CD14-positive monocyte (primary cell): ENCODE data around the gene GID8. TPM values are rescaled to one million over a fixed set of nuclear protein-coding genes. Genes with fewer than 3 reads are reported as not detected.
A peak's percentile ranks its signal among the peaks of the same experiment; 100 is the strongest.

Experiments
- DNase-seq, 3 donors: peaks; one replicate each; pipeline ENCODE4 v3.0.0-alpha.2; 2011 to 2022
- H2AFZ ChIP-seq: 2 replicates; pipeline ENCODE4 v1.6.0; 2012; ENCODE audit warnings: mild to moderate bottlenecking, low read depth, low read length, inconsistent platforms; ENCODE audit not compliant: insufficient read depth, poor library complexity, severe bottlenecking
- H3K27ac ChIP-seq, 2 donors: 1 replicate in 1 of 2; 2 replicates in 1 of 2; pipeline ENCODE4 v1.5.1; 2012 to 2013; ENCODE audit warnings: low read length in 2 of 2, control low read depth in 1 of 2, inconsistent platforms in 1 of 2, low read depth in 1 of 2, mild to moderate bottlenecking in 1 of 2
- H3K27me3 ChIP-seq, 2 donors: one replicate each; pipeline versions ENCODE4 v1.6.0 to v1.6.1; 2011 to 2013; ENCODE audit warnings: low read length in 2 of 2; ENCODE audit not compliant: control insufficient read depth in 2 of 2, insufficient read depth in 2 of 2
- H3K36me3 ChIP-seq, 2 donors: replicated peaks in 1 of 2; 1 replicate in 1 of 2; 2 replicates in 1 of 2; pipeline versions ENCODE4 v1.5.1 to v1.6.1; 2012 to 2013; ENCODE audit warnings: low read length in 2 of 2, control low read depth in 1 of 2, inconsistent platforms in 1 of 2, mild to moderate bottlenecking in 1 of 2; ENCODE audit not compliant: insufficient read depth in 2 of 2, control insufficient read depth in 1 of 2
- H3K4me1 ChIP-seq, 2 donors: 1 replicate in 1 of 2; 2 replicates in 1 of 2; pipeline versions ENCODE4 v1.5.1 to v1.6.1; 2012 to 2013; ENCODE audit warnings: low read length in 2 of 2, control low read depth in 1 of 2, inconsistent platforms in 1 of 2, mild to moderate bottlenecking in 1 of 2, moderate library complexity in 1 of 2; ENCODE audit not compliant: insufficient read depth in 2 of 2, control insufficient read depth in 1 of 2
- H3K4me2 ChIP-seq: replicated peaks from 2 replicates; pipeline ENCODE3; 2012; ENCODE audit warnings: low read length, moderate library complexity, mild to moderate bottlenecking; ENCODE audit not compliant: poor library complexity, severe bottlenecking; ENCODE audit errors: extremely low read depth
- H3K4me3 ChIP-seq, 3 experiments: fragments of 200-600 bp in 1 of 3; sonication (generic) in 1 of 3; replicated peaks in 1 of 3; 1 replicate in 2 of 3; 2 replicates in 1 of 3; pipeline ENCODE4 v1.5.1; 2011 to 2013; ENCODE audit warnings: low read length in 3 of 3, mild to moderate bottlenecking in 3 of 3, control low read depth in 2 of 3, low read depth in 2 of 3, inconsistent platforms in 1 of 3, moderate library complexity in 1 of 3
- H3K79me2 ChIP-seq: 2 replicates; pipeline ENCODE4 v1.6.0; 2012; ENCODE audit warnings: mild to moderate bottlenecking, control low read depth, inconsistent platforms, low read length, moderate library complexity; ENCODE audit not compliant: insufficient read depth
- H3K9ac ChIP-seq: 2 replicates; pipeline ENCODE4 v1.6.0; 2017; ENCODE audit warnings: low read length, mild to moderate bottlenecking; ENCODE audit not compliant: insufficient read depth, poor library complexity, severe bottlenecking
- H3K9me3 ChIP-seq, 2 donors: replicated peaks in 1 of 2; 1 replicate in 1 of 2; 2 replicates in 1 of 2; pipeline versions ENCODE4 v1.5.1 to v1.6.1; 2012 to 2013; ENCODE audit warnings: low read length in 2 of 2, control low read depth in 1 of 2; ENCODE audit not compliant: control insufficient read depth in 1 of 2, insufficient read depth in 1 of 2
- H4K20me1 ChIP-seq: 2 replicates; pipeline ENCODE4 v1.6.0; 2012; ENCODE audit warnings: mild to moderate bottlenecking, low read length, control low read depth, moderate library complexity; ENCODE audit not compliant: insufficient read depth
- H3K27ac Mint-ChIP-seq, 7 donors: one replicate each; pipeline ENCODE4 v1.8.0; 2020; ENCODE audit warnings: mild to moderate bottlenecking in 7 of 7, mixed read lengths in 7 of 7, moderate library complexity in 6 of 7, inconsistent platforms in 2 of 7
- H3K27me3 Mint-ChIP-seq, 3 donors: one replicate each; pipeline ENCODE4 v1.8.0; 2021 to 2022; ENCODE audit warnings: low read depth in 3 of 3, mild to moderate bottlenecking in 3 of 3, mixed read lengths in 3 of 3, moderate library complexity in 3 of 3, inconsistent platforms in 1 of 3
- H3K36me3 Mint-ChIP-seq, 2 donors: one replicate each; pipeline ENCODE4 v1.8.0; 2020; ENCODE audit warnings: mixed read lengths in 2 of 2, inconsistent platforms in 1 of 2, mild to moderate bottlenecking in 1 of 2
- H3K4me1 Mint-ChIP-seq: one replicate; pipeline ENCODE4 v1.8.0; 2020; ENCODE audit warnings: mild to moderate bottlenecking, mixed read lengths
- H3K4me3 Mint-ChIP-seq, 2 donors: one replicate each; pipeline ENCODE4 v1.8.0; 2020; ENCODE audit warnings: mild to moderate bottlenecking in 2 of 2, mixed read lengths in 2 of 2, moderate library complexity in 1 of 2
- H3K9me3 Mint-ChIP-seq, 7 donors: one replicate each; pipeline ENCODE4 v1.8.0; 2020 to 2022; ENCODE audit warnings: mixed read lengths in 7 of 7, mild to moderate bottlenecking in 6 of 7, moderate library complexity in 6 of 7, inconsistent platforms in 2 of 7
- WGBS: methylation state at CpG from one replicate; pipeline ENCODE4 v1.1.5; 2013; ENCODE audit warnings: missing lambda C conversion rate; ENCODE audit not compliant: insufficient coverage; 5-methylcytosine and 5-hydroxymethylcytosine counted together
- intact Hi-C, 2 donors: fragments of 100-400 bp; cut with micrococcal nuclease; formaldehyde crosslinking; loops; one replicate each; pipeline versions ENCODE4 v1.15.0 to v1.15.1; 2023
- polyA plus RNA-seq, 3 donors: library from polyadenylated mRNA; depleted of rRNA in 1 of 3; unstranded in 2 of 3; stranded (reverse) in 1 of 3; fragments of 300-500 nt in 2 of 3; fragments of >200 nt in 1 of 3; fragmentation: Illumina TruSeq in 2 of 3; gene quantifications; 1 replicate in 2 of 3; 2 replicates in 1 of 3; pipeline ENCODE4 v1.2.3, GENCODE V29; 2012 to 2021
- TF ChIP-seq, protein P1 (sequence below): fragments of 200-600 bp; IDR thresholded peaks from one replicate; pipeline ENCODE4 v1.8.0; 2022; ENCODE audit warnings: antibody characterized with exemption, mild to moderate bottlenecking

The GID8 gene
- polyA plus RNA-seq, 3 donors, result 12.4 to 19.7 (median 12.7) TPM

DNA sequence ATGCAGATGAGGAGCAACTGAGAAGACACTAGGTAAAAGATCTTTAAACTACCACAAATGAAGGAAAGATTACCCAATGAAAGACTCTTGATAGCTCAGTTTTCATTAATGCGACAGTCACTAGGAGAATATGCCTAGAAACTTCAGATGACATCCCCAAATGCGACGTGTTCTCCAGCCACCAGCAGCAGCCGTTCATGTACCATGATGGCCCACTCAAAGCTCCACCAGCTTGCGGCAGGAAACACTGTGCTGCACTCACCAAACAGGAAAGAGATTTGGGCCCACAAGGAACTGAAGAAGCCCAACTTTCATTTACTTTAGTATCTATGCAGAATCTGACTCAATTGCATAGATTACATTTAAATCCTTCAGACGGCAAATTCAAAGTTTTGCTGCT lies 19.1 kb upstream of the GID8 start:
- Histone ChIP-seq H3K4me3 (no peak overlapping the region), H3K9me3 (no peaks in the 10 kb centered on the region), H3K9ac (no peak overlapping the region), H3K36me3 (peaks cover under 1 to 5% of the 10 kb centered on the region in 2 donors), H3K27me3 (no peaks in the 10 kb centered on the region), H3K4me2 (no peak overlapping the region), H3K27ac (peak overlapping the region in 1 of 2 donors; percentile 46), H2AFZ (no peak overlapping the region), H4K20me1 (peaks cover 100% of the 10 kb centered on the region), H3K4me1 (peaks cover 31 to 68% of the 10 kb centered on the region in 2 donors), H3K79me2 (peaks cover 100% of the 10 kb centered on the region)
- peak overlapping the region in 6 of 7 donors; percentile 11 to 82 (median 70) for H3K27ac Mint-ChIP-seq
- H3K36me3 Mint-ChIP-seq, result peaks cover 4 to 9% of the 10 kb centered on the region in 2 donors
- no peak for DNase-seq
- H3K9me3 Mint-ChIP-seq, result no peaks in the 10 kb centered on the region
- 0% methylated on average over 6 of the region's 6 CpGs for WGBS
- TF ChIP-seq, protein P1, sequence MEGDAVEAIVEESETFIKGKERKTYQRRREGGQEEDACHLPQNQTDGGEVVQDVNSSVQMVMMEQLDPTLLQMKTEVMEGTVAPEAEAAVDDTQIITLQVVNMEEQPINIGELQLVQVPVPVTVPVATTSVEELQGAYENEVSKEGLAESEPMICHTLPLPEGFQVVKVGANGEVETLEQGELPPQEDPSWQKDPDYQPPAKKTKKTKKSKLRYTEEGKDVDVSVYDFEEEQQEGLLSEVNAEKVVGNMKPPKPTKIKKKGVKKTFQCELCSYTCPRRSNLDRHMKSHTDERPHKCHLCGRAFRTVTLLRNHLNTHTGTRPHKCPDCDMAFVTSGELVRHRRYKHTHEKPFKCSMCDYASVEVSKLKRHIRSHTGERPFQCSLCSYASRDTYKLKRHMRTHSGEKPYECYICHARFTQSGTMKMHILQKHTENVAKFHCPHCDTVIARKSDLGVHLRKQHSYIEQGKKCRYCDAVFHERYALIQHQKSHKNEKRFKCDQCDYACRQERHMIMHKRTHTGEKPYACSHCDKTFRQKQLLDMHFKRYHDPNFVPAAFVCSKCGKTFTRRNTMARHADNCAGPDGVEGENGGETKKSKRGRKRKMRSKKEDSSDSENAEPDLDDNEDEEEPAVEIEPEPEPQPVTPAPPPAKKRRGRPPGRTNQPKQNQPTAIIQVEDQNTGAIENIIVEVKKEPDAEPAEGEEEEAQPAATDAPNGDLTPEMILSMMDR, result no peak
- peaks cover 65% of the 10 kb centered on the region for H3K4me1 Mint-ChIP-seq
- no peak overlapping the region for H3K4me3 Mint-ChIP-seq
- no peaks in the 10 kb centered on the region for H3K27me3 Mint-ChIP-seq
- intact Hi-C loops, result no loop called here

DNA sequence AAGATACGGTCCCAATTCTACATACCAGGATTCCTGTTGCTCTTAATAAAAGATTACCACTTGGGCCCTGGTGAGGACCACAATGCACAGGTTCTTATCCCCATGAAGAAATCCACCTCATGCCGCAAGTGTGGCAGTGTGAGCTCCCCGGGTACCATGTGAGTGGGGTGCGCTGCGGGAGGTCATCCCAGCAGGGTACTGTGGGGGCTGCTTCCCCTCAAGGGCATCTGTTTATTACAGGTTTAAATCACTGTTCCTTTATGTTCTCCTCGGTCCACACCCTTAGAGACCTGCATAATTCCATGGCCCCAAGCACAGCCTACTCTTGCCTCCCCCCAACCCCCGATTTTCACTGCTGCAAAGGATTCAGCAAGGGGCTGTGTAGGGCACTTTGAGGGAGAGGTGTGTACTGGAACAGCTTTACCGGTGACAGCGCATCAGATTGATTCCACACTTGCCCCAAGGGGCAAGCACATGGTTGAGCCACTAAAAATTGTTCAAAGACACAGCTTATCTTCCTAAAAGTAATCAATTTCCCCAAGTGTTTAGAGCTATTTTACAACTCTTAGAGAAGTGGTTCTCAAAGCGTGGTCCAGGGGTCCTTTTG lies 17.8 kb upstream of the GID8 start:
- WGBS, result 100% methylated on average over 2 of the region's 10 CpGs
- Histone ChIP-seq H3K27ac (peak overlapping the region in 1 of 2 donors; percentile 46), H4K20me1 (peaks cover 100% of the 10 kb centered on the region)

More for the DNA sequence above, 17.8 kb upstream of the GID8 start:
- Histone ChIP-seq H3K79me2 (peaks cover 100% of the 10 kb centered on the region), H3K4me2 (no peak overlapping the region), H3K27me3 (no peaks in the 10 kb centered on the region), H3K4me1 (peaks cover 44 to 78% of the 10 kb centered on the region in 2 donors), H3K36me3 (no peaks in the 10 kb centered on the region), H3K9me3 (no peaks in the 10 kb centered on the region), H3K4me3 (no peak overlapping the region), H2AFZ (no peak overlapping the region), H3K9ac (no peak overlapping the region)
- H3K36me3 Mint-ChIP-seq, result peaks cover 1 to 5% of the 10 kb centered on the region in 2 donors
- no peaks in the 10 kb centered on the region for H3K9me3 Mint-ChIP-seq
- peaks cover 74% of the 10 kb centered on the region for H3K4me1 Mint-ChIP-seq
- intact Hi-C loops, result loop anchor here in 1 of 2 donors (10.0 kb wide), 1 partner anchor 125 kb away; the partner anchor contains the start of gene MRGBP
- TF ChIP-seq, protein P1, result no peak
- H3K27me3 Mint-ChIP-seq, result no peaks in the 10 kb centered on the region
- H3K27ac Mint-ChIP-seq, result peak overlapping the region in 3 of 7 donors; percentile 0 to 70 (median 64)
- no peak for DNase-seq
- no peak overlapping the region for H3K4me3 Mint-ChIP-seq
